GM21526 (cell line): ENCODE measurements around the gene CALHM1.
"Not testable (repeated sequence)": the region's sequence is repeated elsewhere in the genome, so short reads cannot be mapped to it uniquely, and the experiment has no call there.

ENCODE experiments used
- ATAC-seq: cut with Tn5 transposase; IDR thresholded peaks from one replicate; pipeline ENCODE4 v1.9.1; 2021; ENCODE audit warnings: moderate library complexity; ENCODE audit not compliant: unreplicated experiment, low FRiP score

The CALHM1 gene

GRCh38 chr10:103487410-103487708, 28.7 kb upstream of the CALHM1 start:
- ATAC-seq: no peak

- ATAC-seq: not testable (repeated sequence)
Measured at GRCh38 chr10:103486635-103487409, 28.1 kb upstream of the CALHM1 start.

- ATAC-seq: no peak
Measured at GRCh38 chr10:103481974-103482531, 23.4 kb upstream of the CALHM1 start.

- ATAC-seq: no peak
Measured at GRCh38 chr10:103480521-103480920, 21.8 kb upstream of the CALHM1 start.

- ATAC-seq: no peak
Measured at GRCh38 chr10:103479135-103479534, 20.4 kb upstream of the CALHM1 start, which contains the start of gene CALHM3. CALHM3 (minus strand) TSS chr10:103479240; CDS start chr10:103479032, 208 bp downstream.

- no peak for ATAC-seq
Measured at GRCh38 chr10:103478671-103479070, 20.0 kb upstream of the CALHM1 start.

- ATAC-seq: no peak
Measured at GRCh38 chr10:103476046-103476768, 17.5 kb upstream of the CALHM1 start.

- ATAC-seq: no peak
Measured at GRCh38 chr10:103475437-103475836, 16.7 kb upstream of the CALHM1 start.

GRCh38 chr10:103474077-103474476, 15.4 kb upstream of the CALHM1 start:
- ATAC-seq: no peak

GRCh38 chr10:103473261-103473671, 14.6 kb upstream of the CALHM1 start:
- ATAC-seq: no peak

GRCh38 chr10:103472005-103472404, 13.3 kb upstream of the CALHM1 start:
- no peak for ATAC-seq

GRCh38 chr10:103470761-103471653, 12.3 kb upstream of the CALHM1 start:
- ATAC-seq: peak; percentile 71

GRCh38 chr10:103469201-103469600, 10.5 kb upstream of the CALHM1 start:
- ATAC-seq: no peak

GRCh38 chr10:103467406-103467805, 8.7 kb upstream of the CALHM1 start:
- no peak for ATAC-seq

- no peak for ATAC-seq
Measured at GRCh38 chr10:103466734-103467133, 8.0 kb upstream of the CALHM1 start.

GRCh38 chr10:103465411-103466179, 6.9 kb upstream of the CALHM1 start:
- no peak for ATAC-seq

- ATAC-seq: no peak
Measured at GRCh38 chr10:103463499-103463898, 4.8 kb upstream of the CALHM1 start.

- no peak for ATAC-seq
Measured at GRCh38 chr10:103459615-103460014, 915 bp upstream of the CALHM1 start.

- no peak for ATAC-seq
Measured at GRCh38 chr10:103457896-103458583, 660 bp downstream of the CALHM1 start.
